Measurements from ENCODE around the gene MYT1.
"Not testable (repeated sequence)": the region's sequence is repeated elsewhere in the genome, so short reads cannot be mapped to it uniquely, and the experiment has no call there.

MYT1 gene

GRCh38 chr20:64166721-64167615 is 2.7 kb downstream of the MYT1 start:
- DNase-seq (ENCODE audit: low read depth, low spot score), result peak; percentile 38

GRCh38 chr20:64167676-64168075 is 3.4 kb downstream of the MYT1 start:
- no peak for DNase-seq (ENCODE audit: low read depth, low spot score)

- no peak for DNase-seq (ENCODE audit: low read depth, low spot score)
These were observed 4.3 kb downstream of the MYT1 start for GRCh38 chr20:64168381-64169090.

GRCh38 chr20:64169091-64169560 is 4.9 kb downstream of the MYT1 start:
- DNase-seq (ENCODE audit: low read depth, low spot score), result no peak

- no peak for DNase-seq (ENCODE audit: low read depth, low spot score)
These were observed 7.0 kb downstream of the MYT1 start for GRCh38 chr20:64171211-64171610.

GRCh38 chr20:64173116-64173515 is 8.9 kb downstream of the MYT1 start:
- DNase-seq (ENCODE audit: low read depth, low spot score), result no peak

GRCh38 chr20:64176551-64176950 is 12.3 kb downstream of the MYT1 start:
- DNase-seq (ENCODE audit: low read depth, low spot score), result no peak

GRCh38 chr20:64176971-64177370 is 12.7 kb downstream of the MYT1 start:
- no peak for DNase-seq (ENCODE audit: low read depth, low spot score)

- no peak for DNase-seq (ENCODE audit: low read depth, low spot score)
These were observed 13.1 kb downstream of the MYT1 start for GRCh38 chr20:64177384-64177783.

GRCh38 chr20:64177787-64178186 is 13.5 kb downstream of the MYT1 start:
- DNase-seq (ENCODE audit: low read depth, low spot score), result no peak

- not testable (repeated sequence) for DNase-seq (ENCODE audit: low read depth, low spot score)
These were observed 14.7 kb downstream of the MYT1 start for GRCh38 chr20:64178925-64179324.

GRCh38 chr20:64179805-64180204 is 15.6 kb downstream of the MYT1 start:
- DNase-seq (ENCODE audit: low read depth, low spot score), result no peak

- DNase-seq (ENCODE audit: low read depth, low spot score), result no peak
These were observed 16.4 kb downstream of the MYT1 start for GRCh38 chr20:64180673-64181072.

- no peak for DNase-seq (ENCODE audit: low read depth, low spot score)
These were observed 17.1 kb downstream of the MYT1 start for GRCh38 chr20:64181391-64181790.

- no peak for DNase-seq (ENCODE audit: low read depth, low spot score)
These were observed 18.1 kb downstream of the MYT1 start for GRCh38 chr20:64182146-64182865.

- DNase-seq (ENCODE audit: low read depth, low spot score), result no peak
These were observed 19.1 kb downstream of the MYT1 start for GRCh38 chr20:64183313-64183712.

GRCh38 chr20:64184795-64185194 is 20.5 kb downstream of the MYT1 start:
- no peak for DNase-seq (ENCODE audit: low read depth, low spot score)

GRCh38 chr20:64185276-64185900 is 21.1 kb downstream of the MYT1 start:
- DNase-seq (ENCODE audit: low read depth, low spot score), result no peak

GRCh38 chr20:64186071-64186598 is 21.9 kb downstream of the MYT1 start:
- no peak for DNase-seq (ENCODE audit: low read depth, low spot score)

GRCh38 chr20:64187213-64187612 is 23.0 kb downstream of the MYT1 start:
- DNase-seq (ENCODE audit: low read depth, low spot score), result not testable (repeated sequence)

GRCh38 chr20:64188091-64188490 is 23.8 kb downstream of the MYT1 start:
- DNase-seq (ENCODE audit: low read depth, low spot score), result no peak
